K562 (cell line): ENCODE results near the gene EHD2. TPM values are rescaled to one million over a fixed set of nuclear protein-coding genes. Genes with fewer than 3 reads are reported as not detected.

ENCODE experiments used
- CBX8 ChIP-seq: fragments of 200-600 bp; sonication (generic); IDR thresholded peaks from 2 replicates; pipeline ENCODE4 v1.6.1; 2012; ENCODE audit warnings: borderline replicate concordance, mixed run types, low read depth, mild to moderate bottlenecking, moderate library complexity, mixed read lengths, low read length, control low read depth, inconsistent platforms; ENCODE audit not compliant: poor library complexity, severe bottlenecking; ENCODE audit errors: extremely low read depth
- CEBPB ChIP-seq: fragments of 450-650 bp; IDR thresholded peaks from 2 replicates; pipeline ENCODE4 v1.6.1; 2016; ENCODE audit warnings: missing genetic modification characterization, missing compliant biosample characterization
- CHD1 ChIP-seq: fragments of 200-600 bp; sonication (generic); IDR thresholded peaks from one replicate; pipeline ENCODE4 v1.6.1; 2012; ENCODE audit warnings: mild to moderate bottlenecking, moderate library complexity, low read length, inconsistent platforms
- FOXJ2 ChIP-seq: fragments of 200-800 bp; sonication (Bioruptor generic); IDR thresholded peaks from 2 replicates; pipeline ENCODE4 v1.6.1; 2016; ENCODE audit warnings: missing genetic modification characterization, missing compliant biosample characterization
- KAT7 ChIP-seq: sonication (generic); formaldehyde crosslinking; IDR thresholded peaks from 2 replicates; pipeline ENCODE4 v1.8.0; 2022; ENCODE audit warnings: missing genetic modification reagents, mild to moderate bottlenecking, borderline replicate concordance
- MCM3 ChIP-seq: fragments of 450-650 bp; IDR thresholded peaks from 2 replicates; pipeline ENCODE4 v1.6.1; 2016
- NUFIP1 ChIP-seq: fragments of 450-650 bp; IDR thresholded peaks from 2 replicates; pipeline ENCODE4 v1.6.1; 2018; ENCODE audit not compliant: partially characterized antibody
- PHB ChIP-seq: fragments of 250-450 bp; sonication (Bioruptor Pico); IDR thresholded peaks from 2 replicates; pipeline ENCODE4 v1.5.0; 2021
- RBM22 ChIP-seq: fragments of 200-400 bp; formaldehyde crosslinking; IDR thresholded peaks from 2 replicates; pipeline ENCODE4 v1.6.1; 2018; ENCODE audit warnings: low read length, low read depth; ENCODE audit not compliant: poor library complexity, severe bottlenecking
- RNF2 ChIP-seq: sonication (generic); IDR thresholded peaks from 2 replicates; pipeline ENCODE4 v1.6.1; 2016
- SRSF7 ChIP-seq: fragments of 200-400 bp; formaldehyde crosslinking; optimal IDR thresholded peaks from 2 replicates; pipeline ENCODE3; 2017; ENCODE audit warnings: mild to moderate bottlenecking, low read depth, low read length
- ZC3H4 ChIP-seq: sonication (generic); formaldehyde crosslinking; IDR thresholded peaks from 2 replicates; pipeline ENCODE4 v1.9.0; 2021; ENCODE audit warnings: missing genetic modification reagents, borderline replicate concordance
- ZNF282 ChIP-seq: sonication (generic); formaldehyde crosslinking; IDR thresholded peaks from 2 replicates; pipeline ENCODE4 v1.8.1; 2023; ENCODE audit warnings: missing genetic modification reagents
- ZNF785 ChIP-seq: fragments of 250-450 bp; sonication (Bioruptor Pico); IDR thresholded peaks from 2 replicates; pipeline ENCODE4 v1.4.0; 2020; ENCODE audit warnings: mild to moderate bottlenecking
- ZZZ3 ChIP-seq: fragments of 450-650 bp; IDR thresholded peaks from 2 replicates; pipeline ENCODE4 v1.6.1; 2016; ENCODE audit warnings: antibody characterized with exemption, mild to moderate bottlenecking, moderate library complexity
- polyA plus RNA-seq, 8 experiments: library from polyadenylated mRNA; depleted of rRNA in 4 of 8; stranded (reverse) in 5 of 8; unstranded in 3 of 8; fragments of >200 nt; fragmentation: Nextera tagmentation in 2 of 8; fragmentation: Illumina TruSeq in 1 of 8; extraction: Ambion mirVana in 2 of 8; extraction: Trizol in 1 of 8; gene quantifications; 2 replicates each; pipeline versions ENCODE4 v1.2.1 to v1.2.3, GENCODE V29; 2011 to 2014; ENCODE audit warnings: inconsistent platforms in 1 of 8, missing spikeins in 1 of 8
- total RNA-seq, 7 experiments: library from RNA; depleted of rRNA in 6 of 7; stranded (reverse); fragments of >200 nt in 6 of 7; fragmentation: Illumina TruSeq in 2 of 7; extraction: Trizol in 2 of 7; gene quantifications; 2 replicates each; pipeline versions ENCODE4 v1.2.1 to v1.2.3, GENCODE V29; 2011 to 2021; ENCODE audit warnings: low replicate concordance in 1 of 7
- TF ChIP-seq, protein P1 (sequence below): fragments of 200-400 bp; formaldehyde crosslinking; IDR thresholded peaks from 2 replicates; pipeline ENCODE4 v1.6.1; 2017; ENCODE audit warnings: mild to moderate bottlenecking, low read depth, low read length, moderate library complexity
- TF ChIP-seq, protein P2 (sequence below): fragments of 450-650 bp; formaldehyde crosslinking; IDR thresholded peaks from 2 replicates; pipeline ENCODE4 v1.4.0; 2020; ENCODE audit warnings: mild to moderate bottlenecking, moderate library complexity
- TF ChIP-seq, protein P3 (sequence below): fragments of 450-650 bp; formaldehyde crosslinking; IDR thresholded peaks from 2 replicates; pipeline ENCODE4 v1.4.0; 2020; ENCODE audit warnings: mild to moderate bottlenecking, moderate library complexity
- TF ChIP-seq, protein P4 (sequence below), 3 experiments: fragments of 200-800 bp in 1 of 3; fragments of 250-450 bp in 1 of 3; fragments of 450-650 bp in 1 of 3; sonication (Bioruptor Pico) in 1 of 3; sonication (Bioruptor generic) in 1 of 3; formaldehyde crosslinking in 1 of 3; IDR thresholded peaks; 2 replicates each; pipeline versions ENCODE4 v1.6.1 to v1.8.0; 2016 to 2022; ENCODE audit warnings: mild to moderate bottlenecking in 2 of 3, missing genetic modification characterization in 2 of 3, missing compliant biosample characterization in 1 of 3, moderate library complexity in 1 of 3

The EHD2 gene
- total and polyA plus RNA-seq, 9 of the 15 experiments (the other 6 are each of a cell fraction or from before 2014, with no cell fraction given) = 1.7 to 32.2 (median 3.0) TPM

DNA sequence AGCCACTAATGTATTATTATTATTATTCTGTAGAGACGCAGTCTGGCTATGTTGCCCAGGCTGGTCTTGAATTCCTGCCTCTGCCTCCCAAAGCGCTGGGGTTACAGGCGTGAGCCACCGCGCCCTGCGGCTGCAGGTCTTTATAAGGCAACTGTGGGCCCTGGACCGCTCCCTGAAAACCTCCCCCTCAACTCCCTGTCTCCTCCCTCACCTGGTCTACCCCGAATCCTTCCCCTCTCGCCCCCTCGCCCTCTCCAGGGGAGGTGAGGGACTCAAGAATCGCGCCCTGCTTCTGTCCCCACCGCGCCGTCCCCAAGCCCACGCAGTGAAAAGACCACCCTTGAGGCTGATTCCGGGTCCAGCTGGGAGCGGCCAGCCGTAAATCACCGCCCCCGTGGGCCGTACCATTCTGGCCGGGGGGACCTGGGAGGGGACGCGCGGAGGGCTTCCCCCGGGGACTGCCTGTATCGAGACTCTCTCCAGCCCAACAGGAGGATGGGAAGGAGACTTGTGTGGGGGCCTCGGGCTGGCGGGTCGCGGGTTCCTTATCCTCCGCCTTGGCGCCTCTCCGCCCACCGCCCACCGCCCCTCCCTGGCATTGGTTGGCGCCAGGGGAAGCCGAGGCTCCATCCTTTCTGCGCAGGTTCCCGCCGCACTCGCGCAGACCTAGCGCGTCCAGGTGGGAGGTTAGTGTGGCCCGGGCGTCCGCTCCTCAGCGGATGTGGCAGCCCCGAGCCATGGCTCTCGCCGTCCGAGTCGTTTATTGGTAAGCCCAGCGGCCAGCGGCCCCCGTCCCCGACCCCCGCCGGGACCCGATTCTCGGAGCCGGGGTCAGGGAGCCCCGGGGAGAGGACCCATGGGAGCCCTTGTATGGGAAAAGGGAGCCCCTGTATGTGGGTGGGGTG is 65.1 kb downstream of the EHD2 start, which contains the start of gene SELENOW (continued):
- no peak for TF ChIP-seq ZNF282
- no peak for TF ChIP-seq CEBPB (tag)
- TF ChIP-seq, protein P1, sequence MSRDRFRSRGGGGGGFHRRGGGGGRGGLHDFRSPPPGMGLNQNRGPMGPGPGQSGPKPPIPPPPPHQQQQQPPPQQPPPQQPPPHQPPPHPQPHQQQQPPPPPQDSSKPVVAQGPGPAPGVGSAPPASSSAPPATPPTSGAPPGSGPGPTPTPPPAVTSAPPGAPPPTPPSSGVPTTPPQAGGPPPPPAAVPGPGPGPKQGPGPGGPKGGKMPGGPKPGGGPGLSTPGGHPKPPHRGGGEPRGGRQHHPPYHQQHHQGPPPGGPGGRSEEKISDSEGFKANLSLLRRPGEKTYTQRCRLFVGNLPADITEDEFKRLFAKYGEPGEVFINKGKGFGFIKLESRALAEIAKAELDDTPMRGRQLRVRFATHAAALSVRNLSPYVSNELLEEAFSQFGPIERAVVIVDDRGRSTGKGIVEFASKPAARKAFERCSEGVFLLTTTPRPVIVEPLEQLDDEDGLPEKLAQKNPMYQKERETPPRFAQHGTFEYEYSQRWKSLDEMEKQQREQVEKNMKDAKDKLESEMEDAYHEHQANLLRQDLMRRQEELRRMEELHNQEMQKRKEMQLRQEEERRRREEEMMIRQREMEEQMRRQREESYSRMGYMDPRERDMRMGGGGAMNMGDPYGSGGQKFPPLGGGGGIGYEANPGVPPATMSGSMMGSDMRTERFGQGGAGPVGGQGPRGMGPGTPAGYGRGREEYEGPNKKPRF = no peak
- TF ChIP-seq RNF2 = 0 out of 2 replicates have a peak, but pooled peaks have one; percentile 38
- TF ChIP-seq, protein P2, sequence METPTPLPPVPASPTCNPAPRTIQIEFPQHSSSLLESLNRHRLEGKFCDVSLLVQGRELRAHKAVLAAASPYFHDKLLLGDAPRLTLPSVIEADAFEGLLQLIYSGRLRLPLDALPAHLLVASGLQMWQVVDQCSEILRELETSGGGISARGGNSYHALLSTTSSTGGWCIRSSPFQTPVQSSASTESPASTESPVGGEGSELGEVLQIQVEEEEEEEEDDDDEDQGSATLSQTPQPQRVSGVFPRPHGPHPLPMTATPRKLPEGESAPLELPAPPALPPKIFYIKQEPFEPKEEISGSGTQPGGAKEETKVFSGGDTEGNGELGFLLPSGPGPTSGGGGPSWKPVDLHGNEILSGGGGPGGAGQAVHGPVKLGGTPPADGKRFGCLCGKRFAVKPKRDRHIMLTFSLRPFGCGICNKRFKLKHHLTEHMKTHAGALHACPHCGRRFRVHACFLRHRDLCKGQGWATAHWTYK (CRISPR knock-in tag) = no peak
- TF ChIP-seq NUFIP1 = no peak
- no peak for TF ChIP-seq CBX8
- no peak for TF ChIP-seq PHB (CRISPR knock-in tag)
- TF ChIP-seq CHD1 = no peak
- TF ChIP-seq, protein P3, sequence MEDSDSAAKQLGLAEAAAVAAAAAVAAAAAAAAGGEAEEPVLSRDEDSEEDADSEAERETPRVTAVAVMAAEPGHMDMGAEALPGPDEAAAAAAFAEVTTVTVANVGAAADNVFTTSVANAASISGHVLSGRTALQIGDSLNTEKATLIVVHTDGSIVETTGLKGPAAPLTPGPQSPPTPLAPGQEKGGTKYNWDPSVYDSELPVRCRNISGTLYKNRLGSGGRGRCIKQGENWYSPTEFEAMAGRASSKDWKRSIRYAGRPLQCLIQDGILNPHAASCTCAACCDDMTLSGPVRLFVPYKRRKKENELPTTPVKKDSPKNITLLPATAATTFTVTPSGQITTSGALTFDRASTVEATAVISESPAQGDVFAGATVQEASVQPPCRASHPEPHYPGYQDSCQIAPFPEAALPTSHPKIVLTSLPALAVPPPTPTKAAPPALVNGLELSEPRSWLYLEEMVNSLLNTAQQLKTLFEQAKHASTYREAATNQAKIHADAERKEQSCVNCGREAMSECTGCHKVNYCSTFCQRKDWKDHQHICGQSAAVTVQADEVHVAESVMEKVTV (CRISPR knock-in tag) = no peak
- TF ChIP-seq MCM3 = no peak
- TF ChIP-seq ZZZ3 = no peak
- TF ChIP-seq, protein P4, sequence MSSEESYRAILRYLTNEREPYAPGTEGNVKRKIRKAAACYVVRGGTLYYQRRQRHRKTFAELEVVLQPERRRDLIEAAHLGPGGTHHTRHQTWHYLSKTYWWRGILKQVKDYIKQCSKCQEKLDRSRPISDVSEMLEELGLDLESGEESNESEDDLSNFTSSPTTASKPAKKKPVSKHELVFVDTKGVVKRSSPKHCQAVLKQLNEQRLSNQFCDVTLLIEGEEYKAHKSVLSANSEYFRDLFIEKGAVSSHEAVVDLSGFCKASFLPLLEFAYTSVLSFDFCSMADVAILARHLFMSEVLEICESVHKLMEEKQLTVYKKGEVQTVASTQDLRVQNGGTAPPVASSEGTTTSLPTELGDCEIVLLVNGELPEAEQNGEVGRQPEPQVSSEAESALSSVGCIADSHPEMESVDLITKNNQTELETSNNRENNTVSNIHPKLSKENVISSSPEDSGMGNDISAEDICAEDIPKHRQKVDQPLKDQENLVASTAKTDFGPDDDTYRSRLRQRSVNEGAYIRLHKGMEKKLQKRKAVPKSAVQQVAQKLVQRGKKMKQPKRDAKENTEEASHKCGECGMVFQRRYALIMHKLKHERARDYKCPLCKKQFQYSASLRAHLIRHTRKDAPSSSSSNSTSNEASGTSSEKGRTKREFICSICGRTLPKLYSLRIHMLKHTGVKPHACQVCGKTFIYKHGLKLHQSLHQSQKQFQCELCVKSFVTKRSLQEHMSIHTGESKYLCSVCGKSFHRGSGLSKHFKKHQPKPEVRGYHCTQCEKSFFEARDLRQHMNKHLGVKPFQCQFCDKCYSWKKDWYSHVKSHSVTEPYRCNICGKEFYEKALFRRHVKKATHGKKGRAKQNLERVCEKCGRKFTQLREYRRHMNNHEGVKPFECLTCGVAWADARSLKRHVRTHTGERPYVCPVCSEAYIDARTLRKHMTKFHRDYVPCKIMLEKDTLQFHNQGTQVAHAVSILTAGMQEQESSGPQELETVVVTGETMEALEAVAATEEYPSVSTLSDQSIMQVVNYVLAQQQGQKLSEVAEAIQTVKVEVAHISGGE (CRISPR knock-in tag; IDR thresholded peaks at IDR 0.05) = no peak
- peak; percentile 26; the same call in 1 of the 2 replicates for TF ChIP-seq KAT7 (CRISPR knock-in tag)
- no peak for TF ChIP-seq SRSF7
- TF ChIP-seq ZC3H4 (CRISPR knock-in tag) = no peak
- no peak for TF ChIP-seq FOXJ2 (tag)
- TF ChIP-seq RBM22 = no peak
- no peak for TF ChIP-seq ZNF785
